BLaER1 treated with 17β-estradiol and CSF1 and Interleukin-3, amounts not matched to agents 10 nM and 100 nM (cell line): ENCODE measurements around the gene SPINDOC.

Source experiments
- H3K27ac ChIP-seq, 11 experiments: shearing (Covaris generic); formaldehyde crosslinking; 2 replicates each; pipeline ENCODE4 v1.8.1; 2022
- H3K27me3 ChIP-seq, 11 experiments: shearing (Covaris generic); formaldehyde crosslinking; 2 replicates each; pipeline ENCODE4 v1.8.1; 2022
- H3K36me3 ChIP-seq, 11 experiments: shearing (Covaris generic); formaldehyde crosslinking; 2 replicates each; pipeline ENCODE4 v1.8.1; 2022
- H3K4me1 ChIP-seq, 10 experiments: shearing (Covaris generic); formaldehyde crosslinking; 2 replicates each; pipeline ENCODE4 v1.8.1; 2022
- H3K4me2 ChIP-seq, 11 experiments: shearing (Covaris generic); formaldehyde crosslinking; 2 replicates each; pipeline ENCODE4 v1.8.1; 2022
- H3K4me3 ChIP-seq, 10 experiments: shearing (Covaris generic); formaldehyde crosslinking; 2 replicates each; pipeline ENCODE4 v1.8.1; 2022
- H3K9ac ChIP-seq, 11 experiments: shearing (Covaris generic); formaldehyde crosslinking; 2 replicates each; pipeline ENCODE4 v1.8.1; 2022
- H3K9me3 ChIP-seq, 11 experiments: shearing (Covaris generic); formaldehyde crosslinking; replicated peaks in 1 of 11; 2 replicates each; pipeline ENCODE4 v1.8.1; 2022
- H4K20me1 ChIP-seq, 11 experiments: shearing (Covaris generic); formaldehyde crosslinking; 2 replicates each; pipeline ENCODE4 v1.8.1; 2022
- Cebpa-rat ChIP-seq, 11 experiments: shearing (Covaris generic); IDR thresholded peaks; 2 replicates each; pipeline ENCODE4 v1.8.1; 2022

Gene SPINDOC

DNA sequence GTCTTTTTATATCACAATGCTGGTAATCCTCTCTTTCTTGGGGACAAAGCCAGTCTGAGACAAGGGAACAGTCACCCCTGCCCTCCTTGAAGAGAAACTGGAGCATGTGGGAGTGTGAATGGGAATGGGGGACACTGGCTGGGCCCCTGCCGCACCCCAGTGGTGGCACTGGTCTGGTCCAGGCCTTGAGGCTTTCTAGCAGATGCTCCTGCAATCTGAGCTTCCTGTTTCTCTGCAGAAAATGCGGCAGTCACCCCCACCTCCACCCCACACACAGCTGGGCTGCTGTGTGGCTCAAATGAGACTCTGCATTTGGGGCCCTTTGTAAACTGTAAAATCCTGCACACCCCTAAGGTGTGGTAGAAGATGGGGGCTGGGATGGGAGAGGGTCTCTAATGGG lies 19.1 kb downstream of the SPINDOC start:
- peak overlapping the region in 1 of 11 experiments; percentile 20; a peak in 3 of 22 replicates for H3K9ac ChIP-seq
- no peaks in the 10 kb centered on the region for H3K9me3 ChIP-seq
- peaks cover 0 to 64% (median 38%) of the 10 kb centered on the region in 11 experiments; a peak in 18 of 22 replicates for H4K20me1 ChIP-seq
- H3K4me3 ChIP-seq = no peak overlapping the region
- no peak for TF ChIP-seq Cebpa-rat (IDR thresholded peaks at IDR 0.05)
- no peaks in the 10 kb centered on the region for H3K27me3 ChIP-seq
- H3K4me2 ChIP-seq = peak overlapping the region; percentile 22 to 56 (median 46); a peak in 17 of 22 replicates
- H3K36me3 ChIP-seq = peaks cover 5 to 24% (median 20%) of the 10 kb centered on the region in 11 experiments; a peak in 19 of 22 replicates
- H3K4me1 ChIP-seq = peaks cover 23 to 46% (median 40%) of the 10 kb centered on the region in 10 experiments
- H3K27ac ChIP-seq = no peak overlapping the region

DNA sequence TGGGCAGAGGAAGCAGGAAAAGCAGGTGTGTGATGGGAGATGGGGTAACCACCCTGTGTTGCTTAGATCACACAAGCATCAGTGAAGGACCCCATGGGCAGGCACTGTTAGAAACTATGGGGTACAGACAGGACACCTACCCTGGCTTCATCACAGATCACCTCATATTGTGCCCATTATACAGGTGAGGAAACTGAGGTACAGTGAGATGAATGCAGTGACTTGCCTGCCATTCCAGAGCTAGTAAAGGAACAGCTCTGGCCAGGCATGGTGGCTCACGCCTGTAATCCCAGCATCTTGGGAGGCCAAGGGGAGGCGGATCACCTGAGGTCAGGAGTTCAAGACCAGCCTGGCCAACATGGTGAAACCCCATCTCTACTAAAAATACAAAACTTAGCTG lies 19.8 kb downstream of the SPINDOC start:
- Histone ChIP-seq H3K4me3 (no peak overlapping the region), H3K4me1 (peaks cover 30 to 53% (median 47%) of the 10 kb centered on the region in 10 experiments), H3K27ac (no peak overlapping the region), H4K20me1 (peaks cover 0 to 57% (median 35%) of the 10 kb centered on the region in 11 experiments; a peak in 18 of 22 replicates), H3K27me3 (no peaks in the 10 kb centered on the region), H3K9ac (no peak overlapping the region), H3K36me3 (peaks cover 4 to 17% (median 13%) of the 10 kb centered on the region in 11 experiments; a peak in 16 of 22 replicates), H3K4me2 (peak overlapping the region in 5 of 11 experiments; percentile 22 to 56 (median 46); a peak in 5 of 22 replicates), H3K9me3 (no peaks in the 10 kb centered on the region)
- TF ChIP-seq Cebpa-rat (IDR thresholded peaks at IDR 0.05) = no peak

DNA sequence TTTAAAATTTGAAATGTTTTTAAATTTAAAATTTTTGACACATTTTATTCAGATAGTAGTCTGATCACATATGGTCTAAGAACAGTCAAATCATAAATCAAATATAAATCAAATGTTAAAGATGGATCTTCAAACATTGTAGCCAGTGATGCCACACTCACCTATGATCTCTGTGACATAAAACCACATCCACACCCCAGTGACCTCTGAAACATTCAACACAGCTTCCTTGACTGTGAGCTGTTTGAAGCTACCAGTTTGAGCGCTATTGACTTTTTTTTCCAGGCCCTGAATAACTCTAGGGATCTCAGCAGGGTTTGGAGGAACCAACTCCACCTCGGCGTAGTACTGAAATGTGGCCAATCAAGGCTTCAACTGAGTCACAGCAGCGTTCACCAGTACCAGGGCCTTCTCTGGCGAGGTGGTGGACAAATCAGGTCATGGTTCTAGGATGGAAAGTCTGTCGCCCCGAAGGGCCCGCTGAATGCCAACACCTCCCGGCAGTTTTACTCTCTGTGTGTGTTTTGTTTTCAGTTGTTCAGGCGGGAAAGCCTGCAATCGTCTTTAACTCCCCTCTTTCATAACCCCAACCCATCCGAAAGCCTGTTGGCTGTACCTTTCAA lies 21.4 kb downstream of the SPINDOC start:
- H3K9ac ChIP-seq = peak overlapping the region in 10 of 11 experiments; percentile 4 to 65 (median 40); a peak in 16 of 22 replicates
- H4K20me1 ChIP-seq = peaks cover 0 to 44% (median 24%) of the 10 kb centered on the region in 11 experiments; a peak in 20 of 22 replicates
- no peak overlapping the region for H3K4me3 ChIP-seq
- TF ChIP-seq Cebpa-rat (IDR thresholded peaks at IDR 0.05) = no peak
- H3K4me2 ChIP-seq = peak overlapping the region; percentile 25 to 76 (median 56)
- H3K9me3 ChIP-seq = no peaks in the 10 kb centered on the region
- peaks cover 34 to 52% (median 46%) of the 10 kb centered on the region in 10 experiments for H3K4me1 ChIP-seq
- peak overlapping the region in 5 of 11 experiments; percentile 3 to 43 (median 26); a peak in 5 of 22 replicates for H3K27ac ChIP-seq
- peaks cover 0 to under 1% (median 0%) of the 10 kb centered on the region in 11 experiments; a peak in 2 of 22 replicates for H3K36me3 ChIP-seq
- no peaks in the 10 kb centered on the region for H3K27me3 ChIP-seq

DNA sequence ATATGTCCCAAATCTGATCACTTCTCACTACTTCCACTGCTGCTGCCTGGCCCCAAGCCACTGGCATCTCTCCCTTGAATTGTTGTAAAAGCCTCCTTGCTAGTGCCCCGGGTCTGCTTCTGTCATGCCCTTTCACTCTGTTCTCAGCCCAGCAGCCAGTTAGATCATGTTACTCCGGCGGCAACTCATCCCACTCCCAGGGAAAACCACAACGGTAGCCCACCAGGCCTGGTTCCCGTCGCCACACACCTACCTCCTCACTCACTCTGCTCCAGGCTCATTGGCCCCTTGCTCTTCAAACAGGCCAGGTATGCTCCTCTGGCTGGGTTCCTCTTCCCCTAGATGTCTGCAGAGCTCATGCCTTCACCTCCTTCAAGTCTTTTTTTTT lies 21.9 kb downstream of the SPINDOC start:
- no peak for TF ChIP-seq Cebpa-rat (IDR thresholded peaks at IDR 0.05)
- H3K4me1 ChIP-seq = peaks cover 34 to 50% (median 44%) of the 10 kb centered on the region in 10 experiments
- H3K27me3 ChIP-seq = no peaks in the 10 kb centered on the region
- H3K9ac ChIP-seq = peak overlapping the region in 10 of 11 experiments; percentile 4 to 65 (median 40); a peak in 15 of 22 replicates
- no peak overlapping the region for H3K4me3 ChIP-seq
- H4K20me1 ChIP-seq = peaks cover 5 to 44% (median 24%) of the 10 kb centered on the region in 11 experiments; a peak in 21 of 22 replicates
- H3K4me2 ChIP-seq = peak overlapping the region; percentile 25 to 76 (median 56); a peak in 21 of 22 replicates
- H3K9me3 ChIP-seq = no peaks in the 10 kb centered on the region
- H3K27ac ChIP-seq = peak overlapping the region in 5 of 11 experiments; percentile 3 to 43 (median 26); a peak in 5 of 22 replicates
- H3K36me3 ChIP-seq = no peaks in the 10 kb centered on the region

DNA sequence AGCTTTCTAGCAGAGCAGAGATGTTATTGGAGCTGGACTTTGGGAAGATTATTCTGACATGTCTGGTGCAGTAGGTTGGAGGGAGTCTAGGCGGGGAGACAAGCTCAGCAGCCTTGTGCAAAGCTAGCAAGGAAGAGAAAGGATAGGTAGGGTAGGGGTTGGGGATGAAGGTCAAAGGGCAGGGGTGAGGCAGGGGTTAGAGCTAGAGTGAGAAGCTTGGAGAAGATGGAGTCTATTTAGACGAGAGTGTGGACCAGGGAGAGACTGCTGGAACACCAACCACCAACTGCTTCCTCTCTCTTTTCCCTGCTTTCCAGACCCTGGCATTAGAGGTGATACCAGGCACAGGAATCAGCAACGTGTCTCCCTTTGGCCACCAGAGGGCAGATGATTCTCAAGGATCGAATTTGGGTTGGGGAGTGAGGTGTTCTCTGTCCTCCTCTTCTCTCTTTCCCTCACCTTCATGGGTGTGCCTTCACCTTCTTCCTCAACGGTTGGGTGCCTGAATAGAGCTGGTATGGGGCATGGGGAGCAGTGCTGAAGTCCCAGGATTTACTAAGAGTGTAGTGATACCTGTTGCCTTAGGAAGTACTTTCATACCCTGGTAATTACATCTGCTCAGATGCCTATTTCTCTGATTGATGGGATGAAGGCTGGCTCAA lies 23.9 kb downstream of the SPINDOC start:
- no peak for TF ChIP-seq Cebpa-rat (IDR thresholded peaks at IDR 0.05)
- peak overlapping the region; percentile 75 to 99 (median 96); a peak in 21 of 22 replicates for H3K4me2 ChIP-seq
- peak overlapping the region in 10 of 11 experiments; percentile 95 to 98 (median 96); a peak in 11 of 22 replicates for H3K9ac ChIP-seq

DNA sequence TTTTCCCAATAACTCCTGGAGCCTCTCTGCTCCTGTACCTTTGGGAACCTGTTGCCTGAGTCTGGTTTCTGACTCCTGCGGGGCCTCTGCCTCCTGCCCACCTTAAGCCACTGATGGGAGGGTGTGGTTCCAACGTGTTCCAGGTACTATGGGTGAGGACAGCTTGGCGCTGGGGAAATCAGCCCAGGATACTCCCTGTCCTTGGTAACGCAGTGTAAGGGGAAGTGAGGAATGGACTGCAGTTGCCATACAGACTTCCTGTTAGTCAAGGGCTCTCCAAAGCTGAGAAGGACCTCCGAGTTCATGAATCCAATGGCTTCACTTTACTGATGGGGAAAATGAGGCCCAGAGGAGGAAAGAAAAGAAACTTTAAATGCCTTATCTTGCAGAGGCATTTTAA lies 24.5 kb downstream of the SPINDOC start:
- Histone ChIP-seq H3K36me3 (peaks cover 0 to 18% (median 13%) of the 10 kb centered on the region in 11 experiments; a peak in 16 of 22 replicates), H3K4me3 (peak overlapping the region in 8 of 10 experiments; percentile 80 to 100 (median 99); a peak in 14 of 20 replicates), H3K9me3 (no peaks in the 10 kb centered on the region), H4K20me1 (peaks cover 31 to 59% (median 45%) of the 10 kb centered on the region in 11 experiments), H3K27me3 (no peaks in the 10 kb centered on the region), H3K9ac (peak overlapping the region; percentile 95 to 98 (median 96); a peak in 21 of 22 replicates), H3K4me2 (peak overlapping the region; percentile 75 to 99 (median 96)), H3K27ac (peak overlapping the region in 10 of 11 experiments; percentile 11 to 95 (median 72); a peak in 16 of 22 replicates), H3K4me1 (peaks cover 47 to 62% (median 58%) of the 10 kb centered on the region in 10 experiments)
- TF ChIP-seq Cebpa-rat (IDR thresholded peaks at IDR 0.05) = no peak

More for the DNA sequence above, 23.9 kb downstream of the SPINDOC start:
- Histone ChIP-seq H3K4me3 (no peak overlapping the region; a peak in 2 of 20 replicates), H3K27me3 (no peaks in the 10 kb centered on the region), H3K27ac (peak overlapping the region in 6 of 11 experiments; percentile 53 to 95 (median 94); a peak in 11 of 22 replicates), H3K36me3 (peaks cover 0 to 12% (median 8%) of the 10 kb centered on the region in 11 experiments; a peak in 16 of 22 replicates), H3K4me1 (peaks cover 47 to 62% (median 58%) of the 10 kb centered on the region in 10 experiments), H3K9me3 (no peaks in the 10 kb centered on the region), H4K20me1 (peaks cover 25 to 56% (median 40%) of the 10 kb centered on the region in 11 experiments)

DNA sequence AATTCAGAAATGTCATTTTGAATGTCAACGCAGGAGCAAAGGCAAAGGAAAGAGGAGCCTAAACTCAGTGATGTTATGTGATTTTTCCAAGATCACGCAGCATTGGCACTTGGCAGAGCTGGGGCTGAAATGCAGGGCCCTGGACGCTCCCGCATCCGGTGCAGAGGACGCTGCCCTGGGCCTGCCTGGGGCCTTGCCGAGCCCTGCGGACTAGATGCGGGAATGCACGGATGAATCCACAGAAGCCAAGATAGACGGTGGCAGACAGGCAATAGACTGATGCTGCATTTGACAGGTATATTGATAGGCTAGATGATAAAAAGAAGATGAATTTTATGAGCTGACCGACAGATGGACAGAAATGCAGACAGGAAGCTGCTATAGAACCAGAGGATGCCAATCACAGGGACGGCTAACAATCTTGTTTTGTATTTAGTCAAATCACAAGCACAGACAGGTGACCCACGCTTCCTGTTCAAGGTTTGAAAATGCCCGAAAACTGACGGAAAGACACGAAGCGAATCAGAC lies 25.0 kb downstream of the SPINDOC start:
- peak overlapping the region; percentile 11 to 95 (median 53); a peak in 19 of 22 replicates for H3K27ac ChIP-seq
- peak overlapping the region; percentile 80 to 100 (median 98) for H3K4me3 ChIP-seq
- H4K20me1 ChIP-seq = peaks cover 36 to 60% (median 47%) of the 10 kb centered on the region in 11 experiments
- no peaks in the 10 kb centered on the region for H3K27me3 ChIP-seq
- H3K9ac ChIP-seq = peak overlapping the region; percentile 95 to 98 (median 96)
- TF ChIP-seq Cebpa-rat (IDR thresholded peaks at IDR 0.05) = no peak
- peaks cover 51 to 64% (median 61%) of the 10 kb centered on the region in 10 experiments for H3K4me1 ChIP-seq
- H3K9me3 ChIP-seq = no peaks in the 10 kb centered on the region
- H3K4me2 ChIP-seq = peak overlapping the region; percentile 75 to 99 (median 96)
- peaks cover 0 to 23% (median 17%) of the 10 kb centered on the region in 11 experiments; a peak in 16 of 22 replicates for H3K36me3 ChIP-seq
